Measurements from ENCODE around the gene DUOXA2.

DUOXA2 gene

DNA sequence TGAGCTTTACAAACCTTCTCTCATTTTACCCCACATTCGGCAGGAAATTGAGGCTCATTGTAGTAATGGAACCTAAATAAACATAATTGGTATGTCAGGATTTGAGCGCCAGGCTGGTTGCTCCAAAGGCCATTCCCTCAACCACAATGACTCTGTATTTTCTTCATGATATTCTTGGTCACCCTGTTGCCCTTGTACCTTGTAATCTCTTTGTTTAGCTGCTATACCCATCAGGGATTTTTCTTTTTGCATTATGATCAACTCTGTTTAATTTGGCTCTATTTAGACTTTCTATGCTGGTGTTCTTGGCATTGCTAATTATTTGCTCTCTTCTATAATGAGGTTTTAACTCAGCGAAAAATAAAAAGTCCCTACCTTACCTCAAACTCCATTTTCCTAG, 30.0 kb upstream of the DUOXA2 start:
- DNase-seq (ENCODE audit: low read depth) = no peak
- H3K4me3 ChIP-seq (ENCODE audit: low read length) = no peak overlapping the region
- TF ChIP-seq, protein P1, sequence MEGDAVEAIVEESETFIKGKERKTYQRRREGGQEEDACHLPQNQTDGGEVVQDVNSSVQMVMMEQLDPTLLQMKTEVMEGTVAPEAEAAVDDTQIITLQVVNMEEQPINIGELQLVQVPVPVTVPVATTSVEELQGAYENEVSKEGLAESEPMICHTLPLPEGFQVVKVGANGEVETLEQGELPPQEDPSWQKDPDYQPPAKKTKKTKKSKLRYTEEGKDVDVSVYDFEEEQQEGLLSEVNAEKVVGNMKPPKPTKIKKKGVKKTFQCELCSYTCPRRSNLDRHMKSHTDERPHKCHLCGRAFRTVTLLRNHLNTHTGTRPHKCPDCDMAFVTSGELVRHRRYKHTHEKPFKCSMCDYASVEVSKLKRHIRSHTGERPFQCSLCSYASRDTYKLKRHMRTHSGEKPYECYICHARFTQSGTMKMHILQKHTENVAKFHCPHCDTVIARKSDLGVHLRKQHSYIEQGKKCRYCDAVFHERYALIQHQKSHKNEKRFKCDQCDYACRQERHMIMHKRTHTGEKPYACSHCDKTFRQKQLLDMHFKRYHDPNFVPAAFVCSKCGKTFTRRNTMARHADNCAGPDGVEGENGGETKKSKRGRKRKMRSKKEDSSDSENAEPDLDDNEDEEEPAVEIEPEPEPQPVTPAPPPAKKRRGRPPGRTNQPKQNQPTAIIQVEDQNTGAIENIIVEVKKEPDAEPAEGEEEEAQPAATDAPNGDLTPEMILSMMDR (conservative IDR thresholded peaks at IDR 0.05; ENCODE audit: low read depth, low read length) = no peak

DNA sequence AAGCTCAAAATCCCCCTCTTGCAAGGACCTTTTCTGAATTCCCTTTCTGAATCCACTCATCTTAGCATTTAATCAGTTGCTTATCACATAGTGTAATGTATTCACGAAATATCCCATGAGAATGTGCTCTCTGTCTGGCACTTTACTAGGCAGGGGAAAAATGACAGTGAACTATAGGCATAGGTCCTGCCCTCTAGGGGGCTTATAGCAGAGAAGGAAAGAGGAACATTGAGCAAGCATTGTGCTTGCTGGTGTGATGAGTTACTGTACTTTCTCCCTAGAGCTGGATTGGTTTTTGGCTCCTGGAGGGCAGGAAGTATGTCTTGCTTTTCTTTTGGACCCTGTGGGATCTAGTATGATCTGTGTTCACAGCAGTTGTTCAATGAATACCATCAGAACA, 26.6 kb upstream of the DUOXA2 start:
- no peak for DNase-seq (ENCODE audit: low read depth)
- TF ChIP-seq, protein P1 (conservative IDR thresholded peaks at IDR 0.05; ENCODE audit: low read depth, low read length) = no peak
- H3K4me3 ChIP-seq (ENCODE audit: low read length) = no peak overlapping the region

DNA sequence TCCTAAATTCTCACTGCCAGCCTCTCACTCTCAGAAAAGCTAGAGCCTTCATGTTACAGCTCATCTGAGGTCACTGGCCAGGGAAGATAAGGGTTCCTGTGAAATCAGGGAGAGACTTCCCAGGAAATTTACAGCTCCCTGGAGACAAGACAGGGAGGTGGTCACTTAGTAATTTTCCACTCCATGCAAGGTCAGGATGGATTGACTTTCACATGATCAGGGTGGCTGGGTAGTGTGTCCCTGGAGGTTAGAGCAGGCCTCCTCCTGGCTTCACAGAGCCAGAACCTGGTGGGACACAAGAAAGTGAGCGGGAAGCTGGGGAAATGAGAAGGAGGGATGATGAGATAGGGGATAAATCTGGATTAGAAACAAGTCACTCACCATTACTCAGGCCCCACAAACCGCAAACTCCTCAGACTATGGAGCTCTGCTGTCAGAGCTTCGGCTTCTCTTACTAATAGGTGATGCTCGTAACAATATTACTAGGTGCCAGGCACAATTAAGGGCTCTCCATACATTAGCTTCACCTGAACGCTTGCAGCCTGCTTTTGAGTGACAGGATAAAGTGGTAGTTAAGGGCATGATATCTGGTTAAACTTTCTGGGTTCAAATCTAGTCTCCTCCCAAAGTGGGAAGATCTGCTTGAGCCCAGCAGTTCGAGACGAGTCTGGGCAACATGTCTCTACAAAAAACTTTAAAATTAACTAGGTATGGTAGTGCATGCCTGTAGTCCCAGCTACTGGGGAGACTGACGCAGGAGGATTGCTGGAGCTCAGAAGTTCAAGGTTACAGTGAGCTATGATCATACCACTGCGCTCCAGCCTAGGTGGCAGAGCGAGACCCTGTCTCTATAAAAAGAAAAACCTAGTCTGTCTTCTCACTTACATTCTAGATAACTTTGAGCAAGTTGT, 25.1 kb upstream of the DUOXA2 start:
- H3K4me3 ChIP-seq (ENCODE audit: low read length) = no peak overlapping the region
- no peak for DNase-seq (ENCODE audit: low read depth)
- TF ChIP-seq, protein P1 (conservative IDR thresholded peaks at IDR 0.05; ENCODE audit: low read depth, low read length) = no peak

DNA sequence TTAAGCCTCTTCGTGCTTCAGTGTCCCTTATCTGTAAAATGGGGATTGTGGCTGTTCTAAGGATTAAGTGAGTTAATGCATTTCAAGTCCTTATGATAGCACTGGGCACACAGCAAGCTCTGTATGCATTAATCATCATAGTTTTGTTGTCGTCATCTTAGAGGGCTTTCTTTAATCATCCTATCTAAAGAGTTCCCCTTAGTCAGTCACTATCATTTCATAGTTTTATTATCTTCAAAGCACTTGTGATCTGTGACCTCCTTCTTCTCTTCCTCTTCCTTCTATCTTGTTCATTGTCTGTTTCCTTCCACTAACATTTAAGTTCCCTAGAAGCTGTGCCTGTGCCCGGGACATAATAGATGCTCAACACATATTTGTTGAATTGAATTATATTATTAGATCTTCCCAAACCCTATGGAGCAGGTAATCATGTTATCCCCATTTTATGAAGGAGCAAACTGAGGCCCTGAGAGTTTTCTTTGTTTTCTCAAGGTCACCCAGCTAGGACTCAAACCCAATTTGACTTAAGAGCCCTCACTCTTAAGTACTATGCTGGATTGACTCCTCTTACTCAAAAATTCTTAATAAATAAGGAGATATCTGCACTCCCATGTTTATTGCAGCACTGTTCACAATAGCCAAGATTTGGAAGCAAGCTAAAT, 24.3 kb upstream of the DUOXA2 start:
- TF ChIP-seq, protein P1 (conservative IDR thresholded peaks at IDR 0.05; ENCODE audit: low read depth, low read length) = no peak
- H3K4me3 ChIP-seq (ENCODE audit: low read length) = no peak overlapping the region
- DNase-seq (ENCODE audit: low read depth) = no peak

DNA sequence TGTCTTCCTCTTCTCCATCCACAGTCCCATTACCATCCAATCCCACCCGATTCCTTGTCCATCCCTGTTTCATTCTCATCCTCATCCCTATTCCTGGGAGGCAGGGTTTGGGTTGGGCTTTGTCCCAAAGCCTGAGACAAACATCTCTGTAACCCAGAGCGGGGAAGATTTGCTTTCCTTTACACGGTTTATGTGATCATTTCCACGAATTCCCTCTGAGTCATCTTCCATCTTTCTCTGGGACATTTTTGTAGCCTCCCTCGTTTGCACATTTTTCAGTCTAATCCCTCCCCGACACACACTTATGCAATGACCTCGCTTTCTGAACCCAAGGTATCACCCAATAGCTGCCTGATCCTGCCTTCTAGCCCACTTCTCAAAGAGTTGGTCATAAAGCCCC, 23.0 kb upstream of the DUOXA2 start:
- TF ChIP-seq, protein P1 (conservative IDR thresholded peaks at IDR 0.05; ENCODE audit: low read depth, low read length) = no peak
- DNase-seq (ENCODE audit: low read depth) = no peak
- no peak overlapping the region for H3K4me3 ChIP-seq (ENCODE audit: low read length)

DNA sequence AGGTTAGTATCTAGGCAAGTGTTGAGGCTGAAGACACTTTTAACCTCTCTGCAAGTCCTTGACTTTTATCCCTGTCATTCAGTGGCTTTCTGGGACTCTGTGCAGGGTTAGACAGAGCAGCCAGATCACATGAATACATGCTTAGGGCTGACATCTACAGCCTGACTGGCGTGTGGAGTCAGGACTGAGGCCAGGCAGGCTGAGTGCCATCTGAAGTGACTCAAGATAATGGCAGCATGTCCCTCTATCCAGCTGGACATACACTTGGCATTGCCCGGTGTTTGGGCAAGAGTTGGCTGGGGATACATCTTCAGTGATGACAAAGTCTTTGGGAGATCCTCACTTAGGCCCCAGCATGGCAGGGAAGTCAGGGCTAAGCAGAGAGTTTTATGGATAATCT, 22.6 kb upstream of the DUOXA2 start:
- DNase-seq (ENCODE audit: low read depth) = no peak
- TF ChIP-seq, protein P1 (conservative IDR thresholded peaks at IDR 0.05; ENCODE audit: low read depth, low read length) = no peak
- no peak overlapping the region for H3K4me3 ChIP-seq (ENCODE audit: low read length)
